ENCODE results near the gene ADIPOQ.
A peak's percentile ranks its signal among the peaks of the same experiment; 100 is the strongest.
"Not testable (repeated sequence)": the region's sequence is repeated elsewhere in the genome, so short reads cannot be mapped to it uniquely, and the experiment has no call there.

Gene ADIPOQ

GRCh38 chr3:186826976-186827857 lies 15.3 kb upstream of the ADIPOQ start:
- DNase-seq: peak; percentile 93

- DNase-seq: no peak
These were observed 14.2 kb upstream of the ADIPOQ start for GRCh38 chr3:186828340-186828739.

GRCh38 chr3:186831798-186832197 lies 10.7 kb upstream of the ADIPOQ start:
- no peak for DNase-seq

GRCh38 chr3:186832276-186832675 lies 10.2 kb upstream of the ADIPOQ start:
- DNase-seq: no peak

- DNase-seq: no peak
These were observed 2.5 kb upstream of the ADIPOQ start for GRCh38 chr3:186839874-186840641.

- no peak for DNase-seq
These were observed 890 bp upstream of the ADIPOQ start for GRCh38 chr3:186841620-186842019.

GRCh38 chr3:186843039-186843432 lies 526 bp downstream of the ADIPOQ start:
- no peak for DNase-seq

- no peak for DNase-seq
These were observed 2.4 kb downstream of the ADIPOQ start for GRCh38 chr3:186844908-186845307.

GRCh38 chr3:186845756-186846155 lies 3.2 kb downstream of the ADIPOQ start:
- no peak for DNase-seq

GRCh38 chr3:186847437-186847836 lies 4.9 kb downstream of the ADIPOQ start:
- DNase-seq: no peak

GRCh38 chr3:186849374-186849975 lies 7.0 kb downstream of the ADIPOQ start:
- DNase-seq: peak; percentile 74

- not testable (repeated sequence) for DNase-seq
These were observed 9.3 kb downstream of the ADIPOQ start for GRCh38 chr3:186851835-186852234.

GRCh38 chr3:186852994-186853393 lies 10.5 kb downstream of the ADIPOQ start:
- DNase-seq: no peak

GRCh38 chr3:186854146-186854545 lies 11.6 kb downstream of the ADIPOQ start:
- no peak for DNase-seq

- no peak for DNase-seq
These were observed 12.4 kb downstream of the ADIPOQ start for GRCh38 chr3:186854954-186855353.

GRCh38 chr3:186857743-186858142 lies 15.2 kb downstream of the ADIPOQ start:
- no peak for DNase-seq

- DNase-seq: not testable (repeated sequence)
These were observed 22.8 kb downstream of the ADIPOQ start for GRCh38 chr3:186865215-186865853.

- DNase-seq: not testable (repeated sequence)
These were observed 23.6 kb downstream of the ADIPOQ start for GRCh38 chr3:186866095-186866494.

- peak; percentile 39 for DNase-seq
These were observed 27.0 kb downstream of the ADIPOQ start for GRCh38 chr3:186869253-186870100.

GRCh38 chr3:186870421-186871201 lies 28.1 kb downstream of the ADIPOQ start:
- DNase-seq: no peak

GRCh38 chr3:186871403-186871924 lies 29.0 kb downstream of the ADIPOQ start:
- DNase-seq: peak; percentile 54

All from activated CD4-positive, alpha-beta T cell treated with anti-CD3 and anti-CD28 coated beads, Interleukin-10, Interleukin-2, amounts not matched to agents 100 ng/mL and 50 ng/mL, durations not matched to agents 16 hours and 8 hours (primary cell).